Forelimb muscle (tissue), 1 donor: ENCODE results near the gene MYRIP. TPM values are rescaled to one million over a fixed set of nuclear protein-coding genes. Genes with fewer than 3 reads are reported as not detected.

ENCODE experiments used
- DNase-seq: peaks from one replicate; pipeline ENCODE4 v3.0.0-alpha.2; 2013; ENCODE audit warnings: low read depth
- polyA plus RNA-seq: library from polyadenylated mRNA; unstranded; fragments of 120-200 nt; gene quantifications from one replicate; pipeline ENCODE4 v1.2.1, GENCODE V29; 2013; ENCODE audit not compliant: insufficient read length

Gene MYRIP
- polyA plus RNA-seq, 1 donor: 0.89 TPM

DNA sequence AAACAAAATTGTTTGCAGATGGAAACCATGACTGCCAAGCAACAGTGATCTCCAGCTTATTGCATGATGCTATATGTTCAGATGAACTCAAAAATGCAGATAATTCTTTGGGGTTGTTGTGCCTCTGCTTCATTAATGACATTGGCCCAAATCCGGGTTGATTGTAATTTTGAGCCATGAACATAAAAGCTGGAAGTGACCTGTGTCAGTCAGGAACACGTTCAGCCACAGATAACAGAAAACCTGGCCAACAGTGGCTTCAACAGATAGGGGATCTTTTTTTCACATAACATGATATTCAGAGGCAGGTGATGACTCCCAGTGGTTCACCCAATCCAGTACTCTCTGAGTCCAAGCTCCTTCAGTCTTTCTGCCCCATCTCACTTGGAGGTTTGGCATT, 423.2 kb downstream of the MYRIP start:
- no peak for DNase-seq

DNA sequence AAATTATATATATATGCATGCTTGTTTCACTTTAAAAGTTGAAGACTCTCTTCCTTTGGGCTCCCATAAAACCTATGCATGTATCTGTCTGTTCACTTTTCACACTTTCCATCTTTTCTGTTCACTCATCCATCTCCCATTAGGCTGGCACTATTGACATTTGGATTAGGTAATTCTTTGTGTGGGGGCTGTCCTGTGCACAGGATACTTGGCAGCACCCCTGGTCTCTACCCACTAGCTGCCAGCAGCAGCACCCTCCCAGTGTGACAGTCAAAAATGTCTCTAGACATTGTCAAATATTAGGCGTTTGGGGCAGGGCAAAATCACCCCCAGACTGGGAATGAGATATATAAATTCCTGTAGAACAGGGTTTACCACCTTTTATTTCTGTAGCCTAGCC, 427.8 kb downstream of the MYRIP start:
- DNase-seq: no peak

DNA sequence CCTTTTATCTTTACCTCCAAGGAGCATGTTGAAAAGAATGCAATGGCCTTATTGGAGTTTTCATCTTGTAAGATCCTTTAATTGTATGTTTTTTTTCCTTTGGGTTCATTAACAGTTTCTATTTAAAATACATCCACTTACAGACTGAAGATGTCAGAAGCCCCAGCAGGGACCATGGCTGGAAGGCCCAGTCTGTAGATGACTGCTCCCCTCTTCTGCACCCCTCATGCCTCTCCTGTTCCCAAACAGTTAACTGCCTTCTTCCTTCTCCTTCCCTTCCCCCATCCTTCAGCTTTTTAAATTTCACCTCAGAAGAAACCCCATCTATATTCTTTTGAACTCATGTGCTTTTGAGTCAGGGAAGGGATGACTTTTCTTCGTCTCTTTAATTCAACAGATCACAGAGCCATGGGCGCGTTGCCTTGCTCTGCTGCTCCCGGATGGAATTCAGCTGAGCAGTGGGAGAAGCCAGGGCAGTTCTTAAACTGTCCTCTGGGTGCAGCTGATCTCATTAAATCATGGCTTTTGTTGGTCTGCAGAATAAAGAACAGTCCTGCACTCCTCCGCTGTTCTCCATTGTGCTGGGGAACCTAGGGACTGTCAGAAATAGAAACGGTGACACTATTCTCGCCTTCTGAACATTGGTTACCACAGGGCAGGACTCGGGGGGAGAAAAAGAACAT, 428.6 kb downstream of the MYRIP start:
- DNase-seq: no peak

DNA sequence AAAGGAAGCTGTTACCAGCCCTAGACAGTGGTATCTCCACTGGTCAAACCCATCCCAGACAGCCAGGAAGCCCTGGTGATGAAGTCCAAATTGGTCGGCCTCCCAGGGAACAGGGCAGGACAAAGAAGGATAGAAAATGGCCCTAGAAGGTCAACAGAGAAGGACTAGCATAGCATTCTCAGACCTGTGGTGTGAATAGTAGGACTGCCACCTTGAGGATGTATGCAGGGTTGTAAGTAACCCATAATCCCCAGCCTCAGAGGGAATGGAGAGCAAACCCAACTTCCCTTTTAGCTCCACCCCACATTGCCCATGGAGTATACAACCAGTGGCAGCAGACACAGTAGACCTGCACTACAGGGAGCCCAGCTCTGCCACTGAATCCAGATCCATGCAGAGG, 431.5 kb downstream of the MYRIP start:
- DNase-seq: no peak

DNA sequence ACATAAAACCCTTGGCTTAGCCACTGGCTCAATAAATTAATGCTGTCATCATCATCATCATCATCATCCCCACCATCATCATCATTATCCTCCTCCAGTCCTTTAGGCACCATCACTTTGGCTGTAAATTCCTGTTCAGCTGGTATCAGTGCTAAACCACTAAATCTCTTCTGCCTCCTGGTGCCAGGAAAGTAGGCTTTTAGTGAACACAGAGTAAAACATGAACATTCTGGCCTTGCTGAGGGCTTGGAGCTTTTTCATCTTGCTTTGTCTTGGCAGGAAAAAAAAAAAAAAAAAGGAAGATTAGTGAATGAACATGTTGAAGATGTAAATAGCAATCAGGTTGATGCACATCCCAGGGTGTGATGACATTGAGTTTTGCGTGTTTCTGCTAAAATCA, 432.8 kb downstream of the MYRIP start:
- DNase-seq: no peak

DNA sequence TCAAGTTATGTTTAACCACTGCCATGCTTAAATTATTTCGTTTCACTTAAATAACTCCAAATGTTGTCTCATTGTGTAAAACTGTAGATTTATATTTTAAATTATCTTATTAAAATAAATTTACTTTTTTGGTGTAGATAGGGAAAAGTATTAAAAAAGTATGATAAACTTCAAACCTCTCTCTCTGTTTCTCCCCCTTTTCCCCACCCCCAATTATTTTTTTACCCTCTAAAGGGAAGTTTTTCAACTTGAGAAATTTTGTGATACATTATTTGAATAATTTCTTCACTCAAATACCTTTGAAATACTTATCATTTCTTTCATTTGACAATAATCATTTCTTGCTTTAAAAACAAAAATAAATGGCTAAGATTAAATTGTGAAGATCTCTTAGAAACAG, 433.2 kb downstream of the MYRIP start:
- no peak for DNase-seq

DNA sequence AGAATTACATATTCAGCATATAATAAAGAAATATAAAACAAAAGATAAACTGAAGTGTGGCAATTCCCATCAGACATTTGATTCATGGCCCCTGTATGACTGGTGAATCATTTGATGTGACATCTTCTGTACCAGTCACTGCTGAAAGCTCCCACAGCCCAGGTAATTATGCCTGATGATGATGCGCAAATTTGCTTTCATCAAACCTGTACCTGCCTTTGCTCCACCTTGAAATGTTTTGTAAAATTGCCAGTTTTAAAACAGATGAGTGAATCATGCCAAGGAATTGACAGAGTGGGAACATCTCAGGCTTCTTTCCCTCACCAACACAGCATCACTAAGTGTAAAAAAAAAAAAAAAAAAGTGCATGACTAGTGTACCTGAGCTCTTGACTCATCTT, 433.6 kb downstream of the MYRIP start:
- DNase-seq: no peak

DNA sequence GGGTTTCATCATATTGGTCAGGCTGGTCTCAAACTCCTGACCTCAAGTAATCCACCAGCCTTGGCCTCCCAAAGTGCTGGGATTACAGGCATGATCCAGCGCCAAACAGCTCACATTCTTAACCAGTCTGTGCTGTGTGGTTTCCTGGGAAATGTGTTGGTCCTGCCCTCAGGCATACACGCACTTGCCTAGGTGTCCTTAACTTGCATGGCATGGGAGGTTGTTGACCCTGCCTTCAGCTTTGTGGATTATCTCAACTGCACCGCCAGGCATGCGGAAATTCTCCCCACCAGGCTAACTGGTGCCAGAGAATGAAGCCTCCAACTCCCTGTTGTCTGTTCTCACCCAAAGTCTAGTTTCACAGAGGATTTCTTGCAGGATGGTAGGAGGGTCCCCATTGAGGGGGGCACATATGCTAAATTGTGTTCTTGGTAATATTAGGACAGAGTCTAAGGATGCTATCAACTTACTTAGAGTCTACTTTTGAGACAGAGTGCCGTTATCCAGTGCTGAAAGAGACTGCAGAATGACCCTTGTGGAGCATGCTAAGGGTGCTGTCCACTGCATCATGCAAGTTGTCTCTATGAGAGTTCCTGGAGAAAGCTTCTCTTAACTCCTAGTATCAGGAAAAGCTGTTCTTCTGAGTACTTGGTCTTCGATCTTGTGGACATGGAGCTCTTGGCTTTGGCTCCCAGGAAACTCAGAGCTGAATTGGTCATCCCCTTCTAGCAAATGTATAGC, 438.5 kb downstream of the MYRIP start:
- DNase-seq: no peak

DNA sequence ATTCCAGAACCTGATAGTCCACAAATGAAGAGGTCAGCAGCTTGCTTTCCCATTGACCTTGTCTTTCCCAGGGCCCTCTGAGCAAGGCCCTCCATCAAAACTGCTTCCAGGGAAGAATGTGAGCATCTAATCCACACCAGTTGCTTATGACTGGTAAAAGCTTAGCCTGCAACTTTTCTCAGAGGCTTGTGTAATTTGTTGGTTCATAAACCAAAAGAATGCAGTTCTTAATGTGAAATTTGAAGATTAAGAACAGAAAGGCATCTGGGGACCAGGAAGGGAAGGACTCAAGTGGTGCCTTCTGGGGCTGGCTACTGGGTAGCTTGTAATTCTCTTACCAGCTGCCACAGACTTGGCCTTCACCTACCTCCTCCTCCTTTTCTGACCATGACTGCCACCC, 439.2 kb downstream of the MYRIP start:
- DNase-seq: no peak

DNA sequence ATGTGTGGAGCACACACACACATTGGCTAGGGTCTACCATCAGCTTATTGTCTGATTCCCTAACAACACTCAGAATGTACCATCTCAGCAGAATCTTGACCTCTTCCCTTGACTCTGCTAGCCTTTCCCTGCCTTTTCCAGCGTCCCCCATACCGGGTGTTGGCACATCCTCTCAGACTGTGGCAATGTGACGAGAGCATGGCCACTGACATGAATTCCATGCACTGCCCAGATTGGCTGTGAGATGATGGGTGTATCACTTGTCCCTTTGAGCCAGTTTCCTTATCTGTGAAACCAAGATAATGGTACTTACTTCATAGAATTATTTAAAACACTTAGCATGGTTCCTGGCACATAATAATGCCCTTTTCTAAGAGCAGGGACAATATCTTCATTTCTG, 439.8 kb downstream of the MYRIP start:
- DNase-seq: no peak

DNA sequence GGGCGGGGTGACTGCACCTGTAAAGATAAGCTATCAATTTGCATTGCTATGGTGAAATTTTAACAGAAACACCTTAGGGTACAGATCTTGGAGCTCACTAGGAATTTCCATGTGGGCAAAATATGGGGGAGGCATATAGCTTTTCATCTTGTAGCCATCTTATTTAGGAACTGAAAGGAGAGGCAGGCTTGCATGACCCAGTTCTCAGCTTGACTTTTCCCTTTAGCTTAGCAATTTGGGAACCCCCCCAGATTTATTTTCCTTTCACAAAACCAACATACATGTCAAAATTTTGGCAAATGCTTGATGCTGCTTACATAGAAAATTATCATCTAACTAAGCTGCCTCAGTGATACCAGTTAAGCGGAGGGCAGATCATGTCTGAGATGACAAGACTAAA, 445.1 kb downstream of the MYRIP start:
- DNase-seq: no peak

DNA sequence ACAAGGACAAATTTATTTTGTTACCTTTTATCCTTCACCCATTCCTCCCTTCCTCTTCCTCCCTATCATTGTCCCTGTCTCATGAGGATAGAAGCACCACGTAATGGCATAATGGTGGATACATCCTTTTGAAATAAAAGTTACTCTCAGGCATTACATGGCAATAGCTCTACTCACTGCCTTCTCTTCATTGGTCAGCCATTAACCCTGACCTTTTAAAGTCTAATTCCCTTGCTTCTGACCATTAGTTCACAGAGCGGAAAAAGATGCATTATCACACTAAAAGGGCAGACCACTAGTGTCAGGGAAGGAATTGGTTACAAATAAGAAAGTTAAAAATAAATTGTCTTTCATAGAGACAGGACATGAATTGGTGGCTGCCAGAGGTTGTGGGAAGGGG, 445.5 kb downstream of the MYRIP start:
- DNase-seq: no peak

DNA sequence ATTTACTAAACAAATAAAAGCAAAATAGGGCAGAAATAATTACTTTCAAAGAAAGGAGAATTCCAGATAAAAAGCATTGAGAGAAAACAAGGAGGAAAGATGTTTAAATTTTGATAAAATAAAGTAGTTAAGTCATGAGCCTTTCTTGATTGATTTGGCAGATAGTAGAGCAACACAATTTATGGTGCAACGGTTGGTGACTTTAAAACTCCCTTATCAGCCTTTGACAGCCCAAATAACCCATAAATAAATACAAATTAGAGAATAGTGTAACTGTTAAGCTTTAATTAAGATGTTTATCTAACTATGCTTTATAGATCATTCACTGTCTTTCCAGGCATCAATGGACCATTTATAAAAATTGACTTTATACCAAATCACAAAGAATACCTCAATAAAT, 446.1 kb downstream of the MYRIP start:
- DNase-seq: no peak

DNA sequence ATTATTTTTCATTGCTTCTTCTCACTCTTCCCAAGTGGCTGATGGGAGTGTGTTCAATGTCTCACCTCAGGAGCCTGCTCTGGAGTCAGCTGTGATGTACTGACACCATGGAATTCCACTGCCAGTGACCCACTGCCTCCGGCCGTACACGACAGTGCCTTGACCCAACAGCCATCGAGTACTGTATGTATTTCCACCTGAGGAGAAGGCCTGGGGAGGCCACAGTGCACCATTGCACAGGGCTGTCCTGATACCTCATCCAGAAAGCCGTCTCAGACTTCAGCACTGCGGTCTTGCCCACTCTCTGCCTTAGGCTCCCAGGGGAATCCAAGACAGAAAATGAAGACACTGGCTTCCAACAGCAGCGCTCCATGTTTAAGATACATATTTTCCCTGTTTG, 448.7 kb downstream of the MYRIP start:
- no peak for DNase-seq

DNA sequence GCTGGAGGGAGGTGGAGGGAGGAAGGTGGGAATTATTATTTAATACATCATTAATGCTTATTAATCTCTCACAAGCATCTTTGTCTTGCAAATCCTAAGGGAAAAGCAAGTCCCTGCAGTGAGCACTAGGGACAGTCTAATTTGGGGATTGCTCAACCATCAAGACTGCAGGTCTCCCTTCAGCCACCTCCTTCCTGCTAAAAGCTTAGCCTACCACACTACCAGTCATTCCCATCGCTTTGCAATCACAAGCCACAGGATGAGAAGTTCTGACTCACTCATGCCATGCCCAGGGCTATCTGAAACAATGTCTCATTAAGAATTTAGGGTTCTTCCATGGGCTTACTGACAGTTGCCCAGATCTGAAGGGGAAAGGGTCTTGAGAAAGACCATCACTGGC, 449.1 kb downstream of the MYRIP start:
- no peak for DNase-seq

DNA sequence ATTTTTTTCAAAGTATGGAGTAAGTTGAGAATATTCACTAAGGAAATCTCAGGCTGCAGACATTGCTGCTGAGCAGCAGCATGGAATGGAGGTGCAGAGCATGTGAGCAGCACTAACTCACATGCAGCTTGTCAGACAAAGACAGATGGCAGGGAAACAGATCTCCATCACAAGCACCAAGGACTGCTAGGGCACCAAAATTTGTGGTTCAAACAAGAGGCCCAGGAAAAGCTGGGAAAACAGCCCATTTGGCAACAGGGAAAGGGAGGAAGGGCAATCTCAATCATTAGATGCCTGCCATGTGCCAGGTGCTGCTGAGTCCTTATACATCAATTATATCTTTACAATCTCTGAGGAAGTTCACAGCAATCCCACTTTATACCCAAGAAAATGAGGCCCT, 452.9 kb downstream of the MYRIP start:
- DNase-seq: no peak

DNA sequence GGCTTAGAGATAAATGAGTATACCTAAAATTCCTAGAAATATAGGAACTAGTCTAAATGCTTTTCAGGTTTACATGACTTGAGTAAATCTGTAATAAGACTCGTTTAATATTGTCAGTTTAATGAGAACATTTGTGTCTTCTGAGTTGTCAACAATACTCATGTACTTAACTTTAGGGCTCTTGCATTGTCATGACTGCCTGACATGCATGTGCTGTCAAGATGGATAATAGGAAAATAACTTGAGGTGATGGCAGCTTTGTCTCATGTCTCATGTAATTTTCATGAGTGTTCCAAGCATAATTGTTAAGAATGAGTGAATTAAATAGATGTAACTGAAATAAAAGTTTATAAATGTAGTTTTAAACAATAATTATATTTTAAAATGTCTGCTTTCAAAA, 455.0 kb downstream of the MYRIP start:
- DNase-seq: no peak

DNA sequence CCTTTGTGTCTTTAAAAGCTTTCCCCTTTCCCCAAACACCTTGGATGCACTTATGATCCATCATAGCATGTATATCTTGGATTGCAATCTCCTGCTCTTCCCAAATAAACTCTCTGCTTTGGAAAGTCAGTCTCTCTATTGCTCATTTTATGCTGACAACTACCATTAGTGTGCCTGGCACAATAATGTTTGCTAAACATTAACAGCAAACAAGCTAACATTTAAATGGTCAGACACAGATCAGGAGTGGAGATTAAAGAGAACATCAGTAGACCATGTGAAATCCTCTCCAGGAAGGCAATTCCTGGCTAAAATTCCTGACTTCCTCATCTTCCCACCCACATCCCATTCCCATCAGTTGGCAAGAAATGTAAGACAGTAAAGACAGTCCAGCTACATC, 455.8 kb downstream of the MYRIP start:
- no peak for DNase-seq

DNA sequence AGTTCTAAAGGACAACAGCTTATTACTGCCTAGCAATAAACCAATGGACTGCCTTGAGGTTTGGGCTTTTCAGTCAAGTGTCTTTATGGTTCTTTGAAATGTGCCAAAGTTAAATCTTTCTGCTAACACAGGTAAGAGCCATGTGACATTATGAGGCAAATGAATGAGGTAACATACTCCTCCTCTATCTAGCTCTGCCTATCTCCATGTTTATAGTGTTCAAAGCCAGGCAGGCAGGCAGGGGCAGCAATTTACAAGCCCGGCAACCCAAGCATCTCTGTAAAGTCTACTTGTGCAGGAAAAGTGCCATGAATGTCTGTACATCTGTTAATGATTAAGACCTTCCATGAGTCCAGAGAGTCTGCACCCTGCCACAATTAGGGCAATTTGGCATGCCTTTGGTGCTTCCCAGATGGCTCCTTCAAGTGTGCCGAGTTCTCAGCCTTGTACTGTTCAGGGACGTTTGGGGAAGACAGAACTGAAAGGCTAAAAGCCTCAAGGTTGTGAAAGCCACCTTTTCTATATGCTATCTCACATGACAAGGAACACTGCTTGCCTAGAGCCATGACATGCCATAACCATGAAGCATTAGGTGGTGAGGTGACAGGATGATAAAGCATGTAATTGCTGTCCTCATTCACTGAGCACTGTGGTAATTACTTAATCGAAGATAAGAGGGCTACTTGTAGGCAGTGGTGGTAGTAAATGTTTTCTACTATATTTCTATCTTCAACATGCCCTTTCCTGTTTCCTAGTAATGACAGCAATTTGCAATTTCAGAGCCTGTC, 458.7 kb downstream of the MYRIP start:
- no peak for DNase-seq

DNA sequence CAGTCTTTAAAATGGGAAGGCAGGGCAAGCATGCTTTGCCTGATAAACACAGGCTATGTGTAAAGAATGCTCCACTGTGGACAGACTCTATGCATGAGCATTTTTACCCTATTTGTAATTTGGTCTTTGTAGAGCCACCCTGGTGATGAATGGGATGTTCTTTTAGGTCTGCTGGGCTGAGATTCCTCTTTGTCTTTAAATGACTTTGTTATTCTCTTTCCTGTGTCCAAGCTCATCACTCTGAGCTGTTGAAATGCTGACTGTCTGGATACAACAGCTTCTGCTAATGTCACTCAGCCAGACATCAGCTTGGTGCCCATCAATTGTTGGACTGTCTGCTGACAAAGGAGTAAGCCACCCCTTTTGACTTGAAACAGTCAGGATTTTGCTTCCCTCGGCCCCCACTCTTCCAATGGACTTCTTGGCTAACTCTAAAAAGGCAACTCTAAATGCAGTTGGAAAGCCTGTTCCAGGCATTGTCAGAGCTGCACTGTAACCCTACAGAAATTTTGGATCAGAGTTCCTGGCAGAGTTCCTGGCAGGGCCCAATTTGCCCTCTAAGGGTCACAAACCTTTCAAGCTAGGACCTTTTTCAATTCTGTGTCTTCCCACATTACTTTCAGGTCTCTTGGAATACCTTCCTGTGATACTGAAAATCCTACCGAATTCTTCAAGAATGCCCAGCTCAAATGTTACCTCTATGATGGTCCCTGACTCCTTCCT, 459.6 kb downstream of the MYRIP start:
- DNase-seq: no peak

DNA sequence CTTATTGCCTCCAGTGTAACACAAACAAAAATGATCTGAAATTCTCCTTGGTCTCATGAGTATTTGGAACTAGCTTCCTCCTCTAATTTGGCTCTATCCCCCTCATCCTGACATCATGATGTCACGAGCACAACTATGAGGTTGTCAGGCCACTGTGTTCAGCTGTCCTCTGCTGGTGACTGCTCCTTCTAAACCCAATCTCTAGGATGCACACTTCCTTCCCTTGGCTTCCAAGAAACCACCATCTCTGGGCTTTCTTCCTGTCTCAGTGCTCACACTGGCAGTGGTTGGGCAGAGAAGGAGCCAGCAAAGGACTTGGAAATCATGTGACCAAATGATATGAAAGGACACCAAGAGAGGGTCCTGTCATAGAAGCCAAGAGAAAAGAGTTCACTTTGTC, 469.4 kb downstream of the MYRIP start:
- no peak for DNase-seq

DNA sequence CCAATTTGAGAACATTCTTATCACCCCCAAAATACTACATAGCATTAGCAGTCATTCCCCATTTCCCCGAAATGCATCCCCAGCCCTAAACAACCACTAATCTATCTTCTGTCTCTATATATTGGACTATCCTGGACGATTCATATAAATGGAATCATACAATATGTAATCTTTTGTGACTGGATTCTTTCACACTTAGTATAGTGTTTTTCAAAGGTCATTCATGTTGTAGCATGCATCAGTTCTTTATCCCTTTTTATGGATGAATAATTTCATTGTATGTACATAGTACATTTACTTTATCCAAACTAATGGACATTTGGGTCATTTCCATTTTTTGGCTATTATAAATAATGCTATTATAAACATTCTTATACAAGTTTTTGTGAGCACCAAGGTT, 472.6 kb downstream of the MYRIP start:
- DNase-seq: no peak
